GM18873 (cell line): Measurements from ENCODE around the gene SMC1B.
"Not testable (repeated sequence)": the region's sequence is repeated elsewhere in the genome, so short reads cannot be mapped to it uniquely, and the experiment has no call there.

ENCODE experiments used
- ATAC-seq: cut with Tn5 transposase; IDR thresholded peaks from one replicate; pipeline ENCODE4 v1.9.1; 2021; ENCODE audit warnings: mild to moderate bottlenecking, moderate library complexity, moderate number of reproducible peaks; ENCODE audit not compliant: unreplicated experiment, low FRiP score

Gene SMC1B

GRCh38 chr22:45446216-45446615 lies 32.8 kb upstream of the SMC1B start:
- ATAC-seq, result no peak

- ATAC-seq, result no peak
Observed at GRCh38 chr22:45445031-45445710, 31.8 kb upstream of the SMC1B start.

- ATAC-seq, result no peak
Observed at GRCh38 chr22:45444168-45444567, 30.8 kb upstream of the SMC1B start.

DNA sequence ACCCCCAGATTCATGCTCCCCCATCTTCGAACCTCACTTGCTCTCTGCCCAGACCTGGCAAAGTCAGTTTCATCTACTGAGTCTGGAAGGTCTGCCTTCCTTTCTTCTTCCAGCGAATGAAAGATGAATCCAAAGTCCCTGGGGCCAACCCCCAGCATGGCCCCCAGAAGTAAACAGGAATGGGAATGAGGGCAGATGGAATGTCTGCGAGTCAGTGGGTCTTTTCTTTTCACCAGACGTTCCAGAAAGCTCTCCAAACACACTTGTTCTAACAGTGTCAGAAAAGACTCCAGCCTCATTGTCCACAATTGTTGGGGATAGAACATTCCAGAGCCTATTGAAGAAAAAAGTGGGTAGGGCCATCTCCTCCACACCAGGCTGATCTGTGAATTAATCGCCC lies 28.7 kb upstream of the SMC1B start:
- ATAC-seq, result no peak

DNA sequence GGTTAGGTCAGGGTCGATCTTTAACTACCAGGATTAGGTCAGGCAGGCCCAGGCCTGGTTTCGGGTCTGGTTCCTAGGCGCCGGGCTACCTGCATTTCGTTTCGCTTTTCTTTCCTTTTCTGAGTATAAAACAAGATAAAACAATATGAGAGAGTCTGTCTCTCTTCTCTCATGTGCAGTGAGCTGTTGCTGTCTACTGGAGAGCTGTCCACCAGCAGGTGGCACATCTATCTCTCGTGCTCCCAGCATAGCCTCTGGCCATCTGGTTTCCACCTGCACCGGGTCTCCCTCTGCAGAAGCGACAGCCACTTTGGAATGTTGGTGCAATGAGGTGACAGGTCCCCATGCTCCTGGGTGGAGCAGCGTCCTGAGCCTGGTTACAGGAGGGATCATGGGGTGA lies 27.7 kb upstream of the SMC1B start:
- no peak for ATAC-seq

- not testable (repeated sequence) for ATAC-seq
Observed at GRCh38 chr22:45440688-45441087, 27.3 kb upstream of the SMC1B start.

DNA sequence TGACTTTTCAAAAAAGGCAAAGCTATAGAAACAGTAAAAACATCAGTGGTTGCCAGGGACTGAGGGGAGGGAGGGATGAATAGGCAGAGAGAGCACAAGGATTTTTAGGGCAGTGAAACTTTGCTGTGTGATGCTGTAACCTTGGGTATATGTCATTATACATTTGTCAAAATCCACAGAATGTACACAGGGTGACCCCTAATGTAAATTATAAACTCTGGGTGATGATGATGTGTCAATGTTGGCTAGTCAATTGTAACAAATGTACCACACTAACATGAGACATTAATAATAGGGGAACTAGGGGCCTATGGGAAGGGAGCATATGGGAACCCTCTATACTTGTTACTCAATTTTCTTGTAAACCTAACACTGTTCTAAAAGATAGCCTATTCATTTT lies 24.9 kb upstream of the SMC1B start:
- no peak for ATAC-seq

- not testable (repeated sequence) for ATAC-seq
Observed at GRCh38 chr22:45436871-45437517, 23.6 kb upstream of the SMC1B start.

- ATAC-seq, result no peak
Observed at GRCh38 chr22:45435544-45436139, 22.2 kb upstream of the SMC1B start.

DNA sequence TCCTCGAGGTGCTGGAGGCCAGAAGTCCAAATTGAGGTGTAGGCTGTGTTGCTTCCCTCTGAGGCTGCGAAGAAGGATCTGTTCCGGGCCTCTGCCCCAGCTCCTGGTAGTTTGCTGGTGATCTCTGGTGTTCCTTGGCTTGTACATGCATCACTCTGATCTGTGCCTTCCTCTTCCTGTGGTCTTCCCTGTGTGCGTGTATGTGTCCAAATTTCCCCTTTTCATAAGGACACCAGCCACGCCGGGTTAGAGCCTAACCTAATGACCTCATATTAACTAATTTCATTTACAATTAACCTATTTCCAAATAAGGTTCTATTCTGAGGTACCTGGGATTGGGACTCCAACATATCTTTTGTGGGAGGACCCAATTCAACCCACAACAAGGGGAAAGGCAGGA lies 21.6 kb upstream of the SMC1B start:
- no peak for ATAC-seq

DNA sequence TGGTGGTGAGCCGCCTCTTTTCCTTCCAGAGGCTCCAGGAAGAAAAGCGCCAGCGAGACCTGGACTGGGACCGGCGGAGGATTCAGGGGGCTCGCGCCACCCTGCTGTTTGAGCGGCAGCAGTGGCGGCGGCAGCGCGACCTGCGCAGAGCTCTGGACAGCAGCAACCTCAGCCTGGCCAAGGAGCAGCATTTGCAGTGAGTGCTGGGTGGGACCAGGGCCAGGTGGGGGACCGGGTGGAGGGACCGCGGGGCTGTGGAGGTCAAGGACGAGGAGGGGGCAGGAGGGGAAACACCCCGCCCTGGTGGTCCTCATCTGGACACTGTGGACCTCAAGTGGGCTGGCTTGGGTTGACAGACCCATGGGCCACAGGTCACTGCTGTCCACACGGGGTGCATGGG lies 17.5 kb upstream of the SMC1B start:
- ATAC-seq, result no peak

GRCh38 chr22:45429981-45430775 lies 16.8 kb upstream of the SMC1B start:
- no peak for ATAC-seq

DNA sequence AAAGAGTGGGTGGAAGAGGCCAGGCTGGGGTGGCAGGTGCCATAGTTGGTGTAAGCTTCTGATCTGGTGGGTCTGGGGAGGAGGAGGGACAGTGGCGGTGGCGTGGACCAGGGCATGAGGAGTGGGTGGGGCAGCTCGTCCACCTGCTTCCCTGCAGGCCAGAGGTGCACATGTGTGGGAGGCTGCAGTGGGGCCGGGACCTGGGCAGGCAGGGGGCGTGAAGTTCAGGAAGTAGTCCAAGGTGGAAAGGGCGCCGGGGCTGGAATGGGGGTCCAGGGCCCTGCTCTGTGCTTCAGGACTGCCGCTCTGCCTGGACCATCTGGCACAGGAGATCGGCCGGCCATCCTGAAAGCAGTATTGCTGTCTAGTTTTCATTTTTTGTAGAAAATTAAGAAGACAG lies 16.0 kb upstream of the SMC1B start:
- no peak for ATAC-seq

GRCh38 chr22:45428391-45429385 lies 15.3 kb upstream of the SMC1B start:
- no peak for ATAC-seq

DNA sequence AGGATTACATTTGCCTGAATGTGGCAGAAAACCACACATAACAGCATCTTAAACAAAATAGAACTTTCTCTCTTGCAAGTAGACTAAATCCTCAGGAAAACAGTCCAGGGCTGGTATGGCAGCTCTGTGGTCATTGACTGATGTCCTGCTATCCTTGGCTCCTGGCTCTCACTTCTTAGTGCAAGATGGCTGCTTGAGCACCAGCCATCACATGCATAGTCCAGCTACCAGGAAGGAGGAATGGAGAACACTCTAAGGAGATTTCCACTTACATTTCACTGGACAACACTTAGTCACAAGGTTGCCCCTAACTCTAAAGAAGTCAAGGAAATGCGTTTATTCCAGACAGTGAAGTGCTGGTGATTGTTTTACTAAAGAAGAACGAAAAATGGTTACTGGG lies 13.7 kb upstream of the SMC1B start:
- no peak for ATAC-seq

- ATAC-seq, result no peak
Observed at GRCh38 chr22:45426387-45426786, 13.0 kb upstream of the SMC1B start.

- no peak for ATAC-seq
Observed at GRCh38 chr22:45425531-45426265, 12.3 kb upstream of the SMC1B start.

DNA sequence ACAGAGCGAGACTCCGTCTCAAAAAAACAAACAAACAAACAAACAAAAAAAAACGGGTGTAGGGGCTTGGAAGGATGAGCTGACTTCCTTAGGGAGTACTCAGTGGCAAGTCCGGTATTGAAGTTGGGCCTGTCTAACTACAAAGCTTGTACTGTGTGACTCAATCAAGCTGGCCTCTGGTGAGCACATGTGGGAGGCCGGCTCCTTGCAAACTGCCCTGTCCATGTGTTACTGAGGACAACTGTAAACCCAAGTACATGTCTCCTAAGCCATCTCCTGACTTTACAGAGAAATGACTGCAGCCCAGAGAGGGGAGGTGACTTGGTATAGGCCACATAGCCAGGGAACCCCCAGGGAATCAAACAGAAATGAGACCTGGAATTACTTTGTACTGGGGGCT lies 11.7 kb upstream of the SMC1B start:
- ATAC-seq, result no peak

GRCh38 chr22:45424241-45424731 lies 10.9 kb upstream of the SMC1B start:
- ATAC-seq, result no peak
